ENCODE measurements around the gene ARPC5. TPM values are rescaled to one million over a fixed set of nuclear protein-coding genes. Genes with fewer than 3 reads are reported as not detected.

ARPC5 gene
- total and polyA plus RNA-seq, 9 of the 15 experiments (the other 6 are each of a cell fraction or from before 2014, with no cell fraction given), result 71.8 to 150 (median 91.6) TPM

GRCh38 chr1:183578856-183579255 is 56.7 kb downstream of the ARPC5 start (continued):
- TF ChIP-seq ESRRA (IDR thresholded peaks at IDR 0.05; ENCODE audit: borderline replicate concordance, low read depth), result no peak

- in situ Hi-C loops (cut with MboI) (no loop called here), intact Hi-C loops (cut with micrococcal nuclease) (no loop called here)
- Histone ChIP-seq H3K9ac (ENCODE audit: insufficient read depth in 1 of 2, low read depth in 2 of 2, low read length in 2 of 2) (no peak overlapping the region), H3K4me2 (ENCODE audit: insufficient read depth, low read length) (no peak overlapping the region), H3K4me1 (replicated peaks in 1 of 2; ENCODE audit: control insufficient read depth in 2 of 2, insufficient read depth in 2 of 2, low read length in 2 of 2) (peaks cover 3 to 9% of the 10 kb centered on the region in 2 experiments; a peak in 3 of 5 replicates), H3K9me1 (ENCODE audit: control insufficient read depth, insufficient read depth, low read length) (no peaks in the 10 kb centered on the region), H3K9me3 (replicated peaks; ENCODE audit: control insufficient read depth, insufficient read depth, low read depth, low read length) (no peaks in the 10 kb centered on the region), H3K4me3 (no peak overlapping the region), H3K79me2 (ENCODE audit: control insufficient read depth, insufficient read depth, low read length) (no peaks in the 10 kb centered on the region), H3K36me3 (ENCODE audit: control insufficient read depth, insufficient read depth, low read length) (no peaks in the 10 kb centered on the region), H2AFZ (ENCODE audit: low read depth, low read length) (no peak overlapping the region), H4K20me1 (replicated peaks; ENCODE audit: control insufficient read depth, insufficient read depth, low read length) (peaks cover 5% of the 10 kb centered on the region), H3K27me3 (ENCODE audit: control insufficient read depth in 2 of 2, insufficient read depth in 2 of 2, low read length in 2 of 2) (peaks cover 41 to 55% of the 10 kb centered on the region in 2 experiments), H3K27ac (ENCODE audit: extremely low read depth, low read depth, low read length) (no peak overlapping the region)
- CTCF ChIA-PET (ENCODE audit: low intra/inter-chr PET ratio), result no interaction called here
- BruUV-seq (replicated peaks), result no TSS peak
- POLR2A ChIA-PET, result interaction anchor here (0.9 to 2.6 kb wide), 2 partner anchors 10 kb away, joined by 3 to 19 read pairs; no protein-coding TSS in a partner anchor
- 4% methylated on average over 7 of the region's 7 CpGs for WGBS (ENCODE audit: insufficient coverage, low coverage, missing lambda C conversion rate)
- DNase-seq (ENCODE audit: extremely low read depth in 1 of 4, low spot score in 3 of 4) (no peak), ATAC-seq (no peak), FAIRE-seq (no peak)
- TF ChIP-seq MED1 (CRISPR knock-in tag; IDR thresholded peaks at IDR 0.05; ENCODE audit: borderline replicate concordance) (no peak), NR3C1 (CRISPR knock-in tag; IDR thresholded peaks at IDR 0.05) (no peak), CGGBP1 (CRISPR knock-in tag; IDR thresholded peaks at IDR 0.05) (no peak), MLX (CRISPR knock-in tag; conservative IDR thresholded peaks at IDR 0.05) (no peak), ZBTB12 (CRISPR knock-in tag; IDR thresholded peaks at IDR 0.05) (no peak), HNRNPUL1 (IDR thresholded peaks at IDR 0.05; ENCODE audit: low read length) (no peak), MAX (CRISPR knock-in tag; IDR thresholded peaks at IDR 0.05) (no peak)
Measured at GRCh38 chr1:183577897-183578465, 57.6 kb downstream of the ARPC5 start.

Data from K562 (cell line).